Neural crest cell (in vitro differentiated cells): Measurements from ENCODE around the gene SLC2A14. TPM values are rescaled to one million over a fixed set of nuclear protein-coding genes. Genes with fewer than 3 reads are reported as not detected.
"Not testable (repeated sequence)": the region's sequence is repeated elsewhere in the genome, so short reads cannot be mapped to it uniquely, and the experiment has no call there.

Experiments
- DNase-seq: peaks from one replicate; pipeline ENCODE4 v3.0.0; 2021; ENCODE audit warnings: low read depth, mixed read lengths, low spot score
- H3K27ac Mint-ChIP-seq: one replicate; pipeline ENCODE4 v1.8.0; 2021; ENCODE audit warnings: mild to moderate bottlenecking, mixed read lengths; ENCODE audit not compliant: unreplicated experiment
- H3K27me3 Mint-ChIP-seq: 2 replicates; pipeline ENCODE4 v1.8.0; 2021; ENCODE audit warnings: low read depth, mild to moderate bottlenecking, mixed read lengths
- H3K36me3 Mint-ChIP-seq: 2 replicates; pipeline ENCODE4 v1.8.0; 2021; ENCODE audit warnings: low read depth, mild to moderate bottlenecking, mixed read lengths
- H3K4me1 Mint-ChIP-seq: 2 replicates; pipeline ENCODE4 v1.8.0; 2021; ENCODE audit warnings: mixed read lengths
- H3K4me3 Mint-ChIP-seq: one replicate; pipeline ENCODE4 v1.8.0; 2021; ENCODE audit warnings: mild to moderate bottlenecking, mixed read lengths
- H3K9me3 Mint-ChIP-seq: 2 replicates; pipeline ENCODE4 v1.8.0; 2021; ENCODE audit warnings: mixed read lengths
- CTCF ChIP-seq: fragments of 200-600 bp; sonication (generic); conservative IDR thresholded peaks from 2 replicates; pipeline ENCODE4 v1.5.0; 2021; ENCODE audit warnings: antibody characterized with exemption, mild to moderate bottlenecking
- total RNA-seq: library from RNA; stranded (reverse); gene quantifications from 2 replicates; pipeline ENCODE4 v1.2.1, GENCODE V29; 2021

The SLC2A14 gene
- total RNA-seq, 1 donor from 2014 or later, result 1.8 TPM

- no peaks in the 10 kb centered on the region for H3K36me3 Mint-ChIP-seq
- no peak overlapping the region for H3K4me3 Mint-ChIP-seq
- DNase-seq, result peak; percentile 5
- H3K27ac Mint-ChIP-seq, result no peak overlapping the region
- no peaks in the 10 kb centered on the region for H3K9me3 Mint-ChIP-seq
- peak; percentile 61 for TF ChIP-seq CTCF
- peaks cover 15% of the 10 kb centered on the region for H3K4me1 Mint-ChIP-seq
- H3K27me3 Mint-ChIP-seq, result no peaks in the 10 kb centered on the region
Measured at GRCh38 chr12:7907009-7907408, 34.3 kb upstream of the SLC2A14 start.

- not testable (repeated sequence) for DNase-seq, H3K36me3 Mint-ChIP-seq, H3K4me3 Mint-ChIP-seq, H3K27me3 Mint-ChIP-seq, H3K9me3 Mint-ChIP-seq, H3K27ac Mint-ChIP-seq
- H3K4me1 Mint-ChIP-seq, result peaks cover 15% of the 10 kb centered on the region
Measured at GRCh38 chr12:7906303-7906702, 33.6 kb upstream of the SLC2A14 start.

GRCh38 chr12:7905600-7906125 is 32.9 kb upstream of the SLC2A14 start:
- H3K9me3 Mint-ChIP-seq, H3K36me3 Mint-ChIP-seq, H3K4me3 Mint-ChIP-seq, DNase-seq, H3K27me3 Mint-ChIP-seq: not testable (repeated sequence)
- Mint-ChIP-seq H3K4me1 (peaks cover 15% of the 10 kb centered on the region), H3K27ac (peak overlapping the region; percentile 47)

GRCh38 chr12:7905071-7905470 is 32.4 kb upstream of the SLC2A14 start:
- Mint-ChIP-seq H3K27ac (no peak overlapping the region), H3K4me1 (peaks cover 15% of the 10 kb centered on the region), H3K9me3 (no peaks in the 10 kb centered on the region), H3K27me3 (no peaks in the 10 kb centered on the region), H3K36me3 (no peaks in the 10 kb centered on the region), H3K4me3 (no peak overlapping the region)
- no peak for TF ChIP-seq CTCF
- DNase-seq, result no peak

GRCh38 chr12:7902416-7902815 is 29.7 kb upstream of the SLC2A14 start:
- H3K27ac Mint-ChIP-seq, H3K36me3 Mint-ChIP-seq, H3K27me3 Mint-ChIP-seq, H3K9me3 Mint-ChIP-seq, H3K4me3 Mint-ChIP-seq, DNase-seq: not testable (repeated sequence)
- peaks cover 15% of the 10 kb centered on the region for H3K4me1 Mint-ChIP-seq

- Mint-ChIP-seq H3K36me3 (no peaks in the 10 kb centered on the region), H3K9me3 (no peaks in the 10 kb centered on the region), H3K4me1 (no peaks in the 10 kb centered on the region), H3K27ac (no peak overlapping the region), H3K4me3 (no peak overlapping the region), H3K27me3 (no peaks in the 10 kb centered on the region)
- DNase-seq, result no peak
- no peak for TF ChIP-seq CTCF
Measured at GRCh38 chr12:7899755-7900154, 27.0 kb upstream of the SLC2A14 start.

GRCh38 chr12:7896726-7897125 is 24.0 kb upstream of the SLC2A14 start:
- H3K27me3 Mint-ChIP-seq, H3K27ac Mint-ChIP-seq, H3K4me3 Mint-ChIP-seq, DNase-seq, H3K9me3 Mint-ChIP-seq, H3K4me1 Mint-ChIP-seq, H3K36me3 Mint-ChIP-seq: not testable (repeated sequence)
